ENCODE data around the gene MYOT. TPM values are rescaled to one million over a fixed set of nuclear protein-coding genes. Genes with fewer than 3 reads are reported as not detected.

The MYOT gene
- total RNA-seq, 6 donors from 2014 or later = not detected

DNA sequence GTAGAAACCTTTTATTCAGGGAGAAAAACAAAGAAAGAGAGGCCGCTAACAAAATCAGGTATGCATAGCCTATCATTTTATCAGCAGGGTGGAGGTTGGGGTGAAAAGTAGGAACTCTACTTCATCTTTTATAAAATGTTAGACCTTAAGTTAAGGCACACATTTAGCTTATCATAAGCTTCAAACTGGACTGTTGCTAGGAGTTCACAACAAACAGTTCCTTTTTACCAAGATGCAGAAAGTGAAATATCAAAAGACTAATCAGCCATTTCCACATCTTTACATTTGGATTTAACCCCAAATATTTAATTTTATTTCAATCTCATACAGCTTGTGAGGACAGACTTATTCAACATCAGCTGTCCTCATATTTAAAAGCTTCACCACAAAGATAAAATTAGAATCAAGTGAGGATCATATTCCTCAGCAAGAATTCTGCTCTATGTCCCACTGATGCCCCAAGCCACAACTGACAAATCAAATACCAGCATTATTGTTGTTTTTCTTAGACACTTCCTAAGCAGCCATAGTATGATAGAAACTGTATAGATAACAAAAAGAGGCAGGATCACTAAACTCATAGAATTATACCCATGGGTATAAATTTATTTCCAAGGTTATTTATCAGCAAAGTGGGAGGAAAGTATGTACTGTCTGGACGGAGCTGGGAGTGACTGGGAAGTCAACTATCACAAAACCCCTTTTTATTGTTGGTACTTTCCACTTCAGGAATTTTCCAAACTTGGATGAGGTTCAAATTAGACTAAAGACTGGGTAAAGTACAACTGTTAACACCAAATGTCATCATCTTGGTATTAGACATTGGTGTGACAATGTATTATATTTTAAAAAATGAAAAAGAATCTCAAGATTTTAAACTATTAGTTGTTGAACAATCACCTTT is 29.9 kb upstream of the MYOT start:
- DNase-seq (no peak), ATAC-seq (ENCODE audit: low FRiP score in 2 of 2) (no peak)
- H3K36me3 ChIP-seq = no peaks in the 10 kb centered on the region
- 76 to 82% methylated on average over 2 of the region's 2 CpGs for WGBS, 2 donors
- no peaks in the 10 kb centered on the region for H3K4me1 ChIP-seq
- no peak overlapping the region for H3K4me3 ChIP-seq
- H3K27me3 ChIP-seq = no peaks in the 10 kb centered on the region
- H3K9me3 ChIP-seq = no peaks in the 10 kb centered on the region
- TF ChIP-seq, protein P1, sequence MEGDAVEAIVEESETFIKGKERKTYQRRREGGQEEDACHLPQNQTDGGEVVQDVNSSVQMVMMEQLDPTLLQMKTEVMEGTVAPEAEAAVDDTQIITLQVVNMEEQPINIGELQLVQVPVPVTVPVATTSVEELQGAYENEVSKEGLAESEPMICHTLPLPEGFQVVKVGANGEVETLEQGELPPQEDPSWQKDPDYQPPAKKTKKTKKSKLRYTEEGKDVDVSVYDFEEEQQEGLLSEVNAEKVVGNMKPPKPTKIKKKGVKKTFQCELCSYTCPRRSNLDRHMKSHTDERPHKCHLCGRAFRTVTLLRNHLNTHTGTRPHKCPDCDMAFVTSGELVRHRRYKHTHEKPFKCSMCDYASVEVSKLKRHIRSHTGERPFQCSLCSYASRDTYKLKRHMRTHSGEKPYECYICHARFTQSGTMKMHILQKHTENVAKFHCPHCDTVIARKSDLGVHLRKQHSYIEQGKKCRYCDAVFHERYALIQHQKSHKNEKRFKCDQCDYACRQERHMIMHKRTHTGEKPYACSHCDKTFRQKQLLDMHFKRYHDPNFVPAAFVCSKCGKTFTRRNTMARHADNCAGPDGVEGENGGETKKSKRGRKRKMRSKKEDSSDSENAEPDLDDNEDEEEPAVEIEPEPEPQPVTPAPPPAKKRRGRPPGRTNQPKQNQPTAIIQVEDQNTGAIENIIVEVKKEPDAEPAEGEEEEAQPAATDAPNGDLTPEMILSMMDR (IDR thresholded peaks at IDR 0.05) = no peak
- TF ChIP-seq EP300 (IDR thresholded peaks at IDR 0.05) = no peak
- TF ChIP-seq POLR2AphosphoS5 (IDR thresholded peaks at IDR 0.05) = no peak
- TF ChIP-seq POLR2A (IDR thresholded peaks at IDR 0.05) = no peak
- no peak overlapping the region for H3K27ac ChIP-seq

DNA sequence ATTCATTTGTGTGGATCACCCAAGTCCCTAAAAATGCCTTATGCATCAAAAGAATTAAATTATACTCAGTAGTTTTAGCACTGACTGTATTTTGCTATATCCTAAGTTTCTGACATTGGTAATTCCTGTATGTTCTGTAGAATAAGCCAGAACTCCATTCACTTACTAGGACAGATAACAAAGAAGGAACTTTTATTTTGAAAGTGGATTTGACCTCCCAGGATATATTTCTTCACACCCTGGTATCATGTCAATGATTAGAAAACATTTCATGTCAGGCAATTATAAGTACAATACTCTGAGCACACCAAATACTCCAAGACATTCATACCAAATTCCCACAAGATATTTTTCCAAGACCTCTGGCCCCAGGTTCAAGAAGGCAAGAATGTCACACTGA is 28.7 kb upstream of the MYOT start:
- no peak for ATAC-seq (ENCODE audit: low FRiP score in 2 of 2)
- Histone ChIP-seq H3K9me3 (no peaks in the 10 kb centered on the region), H3K27ac (no peak overlapping the region), H3K27me3 (no peaks in the 10 kb centered on the region), H3K4me1 (no peaks in the 10 kb centered on the region), H3K36me3 (no peaks in the 10 kb centered on the region), H3K4me3 (no peak overlapping the region)
- TF ChIP-seq POLR2A (IDR thresholded peaks at IDR 0.05) (no peak), POLR2AphosphoS5 (IDR thresholded peaks at IDR 0.05) (no peak), EP300 (IDR thresholded peaks at IDR 0.05) (no peak)
- TF ChIP-seq, protein P1 (IDR thresholded peaks at IDR 0.05) = no peak
- DNase-seq = no peak

DNA sequence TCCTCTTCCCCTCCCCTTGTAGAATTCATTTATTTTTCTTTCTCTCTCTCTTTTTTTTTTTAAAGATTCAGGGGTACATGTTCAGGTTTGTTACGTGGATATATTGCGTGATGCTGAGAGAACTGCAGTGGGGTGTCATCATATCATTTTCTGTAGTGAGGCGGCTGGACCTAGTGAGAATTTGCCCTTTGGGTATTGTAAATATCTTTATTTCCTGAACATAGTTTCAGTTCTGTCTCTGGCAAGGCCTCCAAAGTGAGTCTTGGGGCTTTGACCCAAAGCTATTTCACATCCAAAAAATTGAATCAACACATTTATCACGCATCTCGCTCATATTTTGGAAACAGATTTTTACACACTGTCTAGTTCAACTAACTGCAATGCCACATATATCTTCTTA is 25.4 kb upstream of the MYOT start:
- no peak overlapping the region for H3K4me3 ChIP-seq
- DNase-seq (no peak), ATAC-seq (ENCODE audit: low FRiP score in 2 of 2) (no peak)
- 86 to 92% methylated on average over 5 of the region's 5 CpGs for WGBS, 2 donors
- no peaks in the 10 kb centered on the region for H3K9me3 ChIP-seq
- no peak for TF ChIP-seq EP300 (IDR thresholded peaks at IDR 0.05)
- TF ChIP-seq, protein P1 (IDR thresholded peaks at IDR 0.05) = no peak
- no peak for TF ChIP-seq POLR2A (IDR thresholded peaks at IDR 0.05)
- TF ChIP-seq POLR2AphosphoS5 (IDR thresholded peaks at IDR 0.05) = no peak
- H3K4me1 ChIP-seq = no peaks in the 10 kb centered on the region
- H3K27ac ChIP-seq = no peak overlapping the region
- no peaks in the 10 kb centered on the region for H3K27me3 ChIP-seq
- no peaks in the 10 kb centered on the region for H3K36me3 ChIP-seq

DNA sequence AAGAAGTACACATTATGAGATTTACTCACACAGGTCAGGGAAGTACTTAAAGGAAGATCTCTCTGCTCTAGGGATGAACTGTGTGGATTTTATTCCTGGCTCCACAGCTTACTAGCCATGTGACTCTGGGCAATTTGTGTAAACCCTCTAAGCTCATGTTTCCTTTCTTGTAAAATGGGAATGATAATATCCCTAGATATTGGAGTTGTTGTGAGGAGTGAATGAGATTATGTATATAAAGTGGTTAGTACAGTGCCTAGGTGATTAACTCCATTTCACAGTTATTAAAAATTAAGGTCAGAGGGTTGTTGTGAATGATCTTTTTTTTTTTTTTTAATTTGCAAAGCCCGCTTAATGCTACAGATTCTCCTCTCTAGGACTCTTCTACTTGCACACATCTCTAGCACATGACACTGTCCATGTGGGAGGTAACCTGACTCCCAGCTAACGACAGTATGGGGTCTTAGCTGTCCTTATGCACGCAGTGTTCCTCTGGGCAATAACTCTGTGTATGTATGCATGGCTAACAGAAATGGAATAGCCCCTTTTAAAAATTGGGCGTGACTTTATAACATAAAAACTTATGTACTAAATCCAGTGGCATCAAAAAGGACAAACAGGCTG is 23.9 kb upstream of the MYOT start:
- WGBS, 2 donors = 68 to 82% methylated on average over 4 of the region's 4 CpGs
- H3K36me3 ChIP-seq = no peaks in the 10 kb centered on the region
- no peak for DNase-seq
- no peaks in the 10 kb centered on the region for H3K27me3 ChIP-seq
- H3K4me3 ChIP-seq = no peak overlapping the region
- no peak for ATAC-seq (ENCODE audit: low FRiP score in 2 of 2)
- no peaks in the 10 kb centered on the region for H3K9me3 ChIP-seq
- no peaks in the 10 kb centered on the region for H3K4me1 ChIP-seq
- H3K27ac ChIP-seq = no peak overlapping the region
- TF ChIP-seq EP300 (IDR thresholded peaks at IDR 0.05) = no peak
- no peak for TF ChIP-seq POLR2AphosphoS5 (IDR thresholded peaks at IDR 0.05)
- TF ChIP-seq, protein P1 (IDR thresholded peaks at IDR 0.05) = no peak
- no peak for TF ChIP-seq POLR2A (IDR thresholded peaks at IDR 0.05)
